ENCODE data around the gene TMEM8B. TPM values are rescaled to one million over a fixed set of nuclear protein-coding genes. Genes with fewer than 3 reads are reported as not detected.

Gene TMEM8B
- total RNA-seq, 4 donors from 2014 or later = 7.8 to 21.3 (median 9.6) TPM

GRCh38 chr9:35844628-35845270, 15.7 kb downstream of the TMEM8B start:
- DNase-seq = peak; percentile 54
- peak in 1 of 3 donors; percentile 26 for TF ChIP-seq POLR2AphosphoS5 (IDR thresholded peaks at IDR 0.05)
- TF ChIP-seq POLR2A (IDR thresholded peaks at IDR 0.05) = no peak
- Histone ChIP-seq H3K36me3 (no peaks in the 10 kb centered on the region), H3K4me1 (peaks cover 11 to 32% (median 19%) of the 10 kb centered on the region in 4 donors), H3K27me3 (no peaks in the 10 kb centered on the region), H3K4me3 (no peak overlapping the region), H3K27ac (peak overlapping the region; percentile 15 to 69 (median 56)), H3K9me3 (no peaks in the 10 kb centered on the region)
- WGBS, 2 donors (ENCODE audit: low coverage in 1 of 2) = 29 to 39% methylated on average over 6 to 7 of the region's 7 CpGs
- intact Hi-C loops (cut with DNase I; ENCODE audit: low total_unique reads) (no loop called here), in situ Hi-C loops (cut with MboI; ENCODE audit: low pct_ligation_motif_present in 1 of 4, low pct_unique_long_range_greater_than_20kb in 1 of 4, low sequenced_read_pairs in 3 of 4) (no loop called here)

DNA sequence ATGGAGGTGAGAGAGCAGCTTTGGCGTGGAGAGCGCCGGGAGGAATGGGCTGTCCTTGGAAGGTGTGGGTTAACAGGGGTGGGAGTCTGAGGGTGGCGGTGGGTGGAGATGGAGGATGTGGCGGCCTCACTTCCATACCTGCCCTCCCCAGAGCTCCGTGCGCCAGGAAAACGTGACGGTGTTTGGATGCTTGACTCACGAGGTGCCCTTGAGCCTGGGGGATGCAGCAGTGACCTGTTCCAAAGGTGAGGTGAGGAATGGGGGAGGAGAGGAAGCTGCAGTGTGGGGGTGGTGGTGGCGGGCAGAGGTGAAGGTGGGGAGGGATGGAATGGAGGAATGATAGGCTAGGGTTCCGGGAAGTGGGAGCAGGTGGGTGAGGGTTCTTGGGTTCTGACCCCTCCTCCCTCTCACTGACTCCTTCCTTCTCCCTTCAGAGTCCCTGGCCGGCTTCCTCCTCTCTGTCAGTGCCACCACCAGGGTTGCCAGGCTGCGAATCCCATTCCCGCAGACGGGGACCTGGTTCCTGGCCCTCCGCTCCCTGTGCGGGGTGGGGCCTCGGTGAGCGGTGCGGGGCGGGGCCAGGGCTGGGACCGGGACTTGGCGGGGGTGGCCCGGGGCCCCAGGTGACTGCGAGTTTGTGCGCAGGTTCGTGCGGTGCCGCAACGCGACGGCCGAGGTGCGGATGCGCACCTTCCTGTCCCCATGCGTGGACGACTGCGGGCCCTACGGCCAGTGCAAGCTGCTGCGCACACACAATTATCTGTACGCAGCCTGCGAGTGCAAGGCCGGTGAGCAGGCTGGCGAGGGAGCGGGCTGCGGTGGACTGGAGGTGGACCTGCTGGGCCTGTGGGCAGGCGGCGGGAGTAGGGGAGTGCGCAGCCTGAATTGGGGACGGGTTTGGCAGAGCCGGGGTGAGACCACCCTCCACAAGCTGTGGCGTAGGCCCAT, 17.1 kb downstream of the TMEM8B start:
- Histone ChIP-seq H3K9me3 (no peaks in the 10 kb centered on the region), H3K4me1 (peaks cover 11 to 32% (median 19%) of the 10 kb centered on the region in 4 donors), H3K27me3 (no peaks in the 10 kb centered on the region), H3K4me3 (no peak overlapping the region), H3K36me3 (no peaks in the 10 kb centered on the region), H3K27ac (peak overlapping the region; percentile 15 to 69 (median 56))
- intact Hi-C loops (cut with DNase I; ENCODE audit: low total_unique reads) = no loop called here
- in situ Hi-C loops (cut with MboI; ENCODE audit: low pct_ligation_motif_present in 1 of 4, low pct_unique_long_range_greater_than_20kb in 1 of 4, low sequenced_read_pairs in 3 of 4) = no loop called here
- 62 to 84% methylated on average over 8 to 31 of the region's 53 CpGs for WGBS, 2 donors (ENCODE audit: low coverage in 1 of 2)
- no peak for DNase-seq
- TF ChIP-seq POLR2AphosphoS5 (IDR thresholded peaks at IDR 0.05) = no peak
- no peak for TF ChIP-seq POLR2A (IDR thresholded peaks at IDR 0.05)
- no peak for TF ChIP-seq CTCF (IDR thresholded peaks at IDR 0.05)
- no peak for TF ChIP-seq EP300 (IDR thresholded peaks at IDR 0.05; ENCODE audit: low read depth)

- Histone ChIP-seq H3K27ac (peak overlapping the region; percentile 20 to 69 (median 50)), H3K4me3 (no peak overlapping the region), H3K4me1 (peaks cover 11 to 32% (median 19%) of the 10 kb centered on the region in 4 donors), H3K9me3 (no peaks in the 10 kb centered on the region), H3K36me3 (no peaks in the 10 kb centered on the region), H3K27me3 (no peaks in the 10 kb centered on the region)
- in situ Hi-C loops (cut with MboI; ENCODE audit: low pct_ligation_motif_present in 1 of 4, low pct_unique_long_range_greater_than_20kb in 1 of 4, low sequenced_read_pairs in 3 of 4) = no loop called here
- 60 to 76% methylated on average over 2 to 4 of the region's 4 CpGs for WGBS, 2 donors (ENCODE audit: low coverage in 1 of 2)
- intact Hi-C loops (cut with DNase I; ENCODE audit: low total_unique reads) = no loop called here
- TF ChIP-seq CTCF (IDR thresholded peaks at IDR 0.05) (no peak), POLR2A (IDR thresholded peaks at IDR 0.05) (no peak)
- DNase-seq = no peak
These were observed 19.0 kb downstream of the TMEM8B start for GRCh38 chr9:35847792-35848572.

- in situ Hi-C loops (cut with MboI; ENCODE audit: low pct_ligation_motif_present in 1 of 4, low pct_unique_long_range_greater_than_20kb in 1 of 4, low sequenced_read_pairs in 3 of 4) = no loop called here
- TF ChIP-seq POLR2AphosphoS5 (IDR thresholded peaks at IDR 0.05) (no peak), POLR2A (IDR thresholded peaks at IDR 0.05) (no peak), EP300 (IDR thresholded peaks at IDR 0.05; ENCODE audit: low read depth) (no peak), CTCF (IDR thresholded peaks at IDR 0.05) (no peak)
These were observed 23.3 kb downstream of the TMEM8B start for GRCh38 chr9:35852267-35852815.

More at GRCh38 chr9:35852267-35852815, 23.3 kb downstream of the TMEM8B start:
- 78 to 80% methylated on average over 2 of the region's 2 CpGs for WGBS, 2 donors (ENCODE audit: low coverage in 1 of 2)
- no peak overlapping the region for H3K4me3 ChIP-seq
- H3K4me1 ChIP-seq = peaks cover 0 to 7% (median 3%) of the 10 kb centered on the region in 4 donors
- intact Hi-C loops (cut with DNase I; ENCODE audit: low total_unique reads) = no loop called here
- H3K9me3 ChIP-seq = no peaks in the 10 kb centered on the region
- H3K36me3 ChIP-seq = no peaks in the 10 kb centered on the region
- H3K27me3 ChIP-seq = no peaks in the 10 kb centered on the region
- no peak overlapping the region for H3K27ac ChIP-seq
- no peak for DNase-seq

All from transverse colon (tissue), 4 donors.